Gastroesophageal sphincter (tissue), 3 donors: ENCODE measurements around the gene GPR78.

Experiments
- CTCF ChIP-seq, 4 experiments: fragments of 200-600 bp in 2 of 4; fragments of 450-650 bp in 2 of 4; sonication (generic) in 1 of 4; IDR thresholded peaks; one replicate each; pipeline ENCODE4 v1.5.1; 2017 to 2019; ENCODE audit warnings: antibody characterized with exemption in 4 of 4, mild to moderate bottlenecking in 2 of 4, moderate library complexity in 2 of 4
- EP300 ChIP-seq: sonication (generic); formaldehyde crosslinking; IDR thresholded peaks from one replicate; pipeline ENCODE4 v1.6.1; 2017; ENCODE audit warnings: antibody characterized with exemption, mild to moderate bottlenecking

- TF ChIP-seq CTCF (IDR thresholded peaks at IDR 0.05) (no peak), EP300 (no peak)
Measured at GRCh38 chr4:8585186-8585585, 5.0 kb downstream of the GPR78 start.
